HCT116 (cell line): Measurements from ENCODE around the gene SCN4B. TPM values are rescaled to one million over a fixed set of nuclear protein-coding genes. Genes with fewer than 3 reads are reported as not detected.

Experiments
- ATAC-seq: fragments of 200-7000 bp; cut with Tn5 transposase; 2 replicates; pipeline ENCODE4 v1.9.1; 2020; ENCODE audit warnings: mild to moderate bottlenecking, moderate library complexity
- BruUV-seq: library from RNA; stranded (reverse); fragments of 400-500 nt; replicated peaks from 2 replicates; lab custom pipeline; 2021; lab: Mats Ljungman, UMichigan
- CTCF ChIA-PET: fragments of 300-600 bp; sonication (Branson Sonifier 250); formaldehyde crosslinking; loops from one replicate; lab custom pipeline; 2021; ENCODE audit warnings: antibody characterized with exemption; lab: Charles Lee
- POLR2A ChIA-PET: fragments of 300-600, 350-600 bp; sonication (Branson Sonifier 250); formaldehyde crosslinking; loops from one replicate; lab custom pipeline; 2021; ENCODE audit warnings: antibody characterized with exemption; lab: Charles Lee
- RAD21 ChIA-PET, 2 experiments: fragments of 300-600 bp; sonication (Branson Sonifier 250); formaldehyde crosslinking; loops; one replicate each; lab custom pipeline; 2023; ENCODE audit warnings: low total read pairs in 2 of 2; ENCODE audit not compliant: uncharacterized antibody in 2 of 2, unreplicated experiment in 2 of 2, low non-redundant PET in 1 of 2; lab: Charles Lee
- DNase-seq: peaks from one replicate; pipeline ENCODE4 v3.0.0-alpha.2; 2010; ENCODE audit warnings: low read depth, low spot score
- H2AFZ ChIP-seq: fragments of 200-600 bp; shearing (Covaris generic), sonication (generic); 2 replicates; pipeline ENCODE4 v1.6.1; 2017; ENCODE audit warnings: low read depth, mixed run types, mixed read lengths, antibody characterized with exemption, low read length; ENCODE audit not compliant: poor library complexity, severe bottlenecking
- H3K27ac ChIP-seq: 2 replicates; pipeline ENCODE4 v1.5.1; 2012; ENCODE audit warnings: low read depth, low read length
- H3K27me3 ChIP-seq: fragments of 200-600 bp; sonication (generic); 2 replicates; pipeline ENCODE4 v1.6.1; 2016; ENCODE audit warnings: mixed run types, low read length, mixed read lengths; ENCODE audit not compliant: insufficient read depth
- H3K36me3 ChIP-seq, 2 experiments: fragments of 200-500 bp in 1 of 2; fragments of 200-600 bp in 1 of 2; sonication (Bioruptor generic) in 1 of 2; sonication (generic) in 1 of 2; 2 replicates each; pipeline versions ENCODE4 v1.5.1 to v1.6.1; 2014 to 2016; ENCODE audit warnings: low read length in 2 of 2, inconsistent platforms in 1 of 2, mixed read lengths in 1 of 2, mixed run types in 1 of 2; ENCODE audit not compliant: insufficient read depth in 2 of 2, control insufficient read depth in 1 of 2
- H3K4me1 ChIP-seq, 2 experiments: fragments of 200-600 bp in 1 of 2; sonication (generic) in 1 of 2; 2 replicates each; pipeline versions ENCODE4 v1.5.1 to v1.6.1; 2012 to 2017; ENCODE audit warnings: low read length in 2 of 2, inconsistent platforms in 1 of 2, mild to moderate bottlenecking in 1 of 2, mixed read lengths in 1 of 2, mixed run types in 1 of 2, moderate library complexity in 1 of 2; ENCODE audit not compliant: insufficient read depth in 2 of 2, control insufficient read depth in 1 of 2
- H3K4me2 ChIP-seq: fragments of 200-600 bp; sonication (generic); 2 replicates; pipeline ENCODE4 v1.6.1; 2017; ENCODE audit warnings: mixed run types, low read length, mixed read lengths
- H3K4me3 ChIP-seq, 2 experiments: fragments of 200-600 bp in 1 of 2; sonication (generic) in 1 of 2; replicated peaks in 1 of 2; 2 replicates each; pipeline ENCODE4 v1.5.1; 2011 to 2016; ENCODE audit warnings: low read length in 2 of 2, control low read depth in 1 of 2, low read depth in 1 of 2, mild to moderate bottlenecking in 1 of 2, mixed read lengths in 1 of 2, mixed run types in 1 of 2
- H3K79me2 ChIP-seq: fragments of 200-600 bp; sonication (generic); 2 replicates; pipeline ENCODE4 v1.6.1; 2017; ENCODE audit warnings: mild to moderate bottlenecking, mixed run types, low read length, moderate library complexity, mixed read lengths; ENCODE audit not compliant: insufficient read depth
- H3K9ac ChIP-seq: fragments of 200-600 bp; sonication (generic); 2 replicates; pipeline ENCODE4 v1.6.1; 2016; ENCODE audit warnings: low read length, mixed read lengths
- H3K9me2 ChIP-seq: fragments of 200-600 bp; sonication (generic), shearing (Covaris generic); 2 replicates; pipeline ENCODE4 v1.6.1; 2017; ENCODE audit warnings: mixed run types, mild to moderate bottlenecking, moderate library complexity; ENCODE audit not compliant: insufficient read depth
- H3K9me3 ChIP-seq, 2 experiments: fragments of 200-500 bp in 1 of 2; fragments of 200-600 bp in 1 of 2; sonication (Bioruptor generic) in 1 of 2; sonication (generic) in 1 of 2; 2 replicates each; pipeline ENCODE4 v1.6.1; 2014 to 2017; ENCODE audit warnings: low read length in 2 of 2, mixed read lengths in 2 of 2, inconsistent platforms in 1 of 2, low read depth in 1 of 2, mild to moderate bottlenecking in 1 of 2, mixed run types in 1 of 2, moderate library complexity in 1 of 2; ENCODE audit not compliant: control insufficient read depth in 1 of 2, insufficient read depth in 1 of 2
- H4K20me1 ChIP-seq: fragments of 200-600 bp; sonication (generic), shearing (Covaris generic); 2 replicates; pipeline ENCODE4 v1.6.1; 2017; ENCODE audit warnings: mixed run types, mild to moderate bottlenecking, moderate library complexity; ENCODE audit not compliant: insufficient read depth
- CBX3 ChIP-seq: IDR thresholded peaks from 2 replicates; pipeline ENCODE4 v1.6.1; 2012; ENCODE audit warnings: low read depth
- EZH2 ChIP-seq: fragments of 200-600 bp; sonication (generic); IDR thresholded peaks from 2 replicates; pipeline ENCODE4 v1.6.1; 2017; ENCODE audit warnings: antibody characterized with exemption, mixed run types
- EZH2phosphoT487 ChIP-seq: fragments of 200-600 bp; IDR thresholded peaks from 2 replicates; pipeline ENCODE4 v1.6.1; 2018; ENCODE audit warnings: antibody characterized with exemption, borderline replicate concordance
- POLR2A ChIP-seq: IDR thresholded peaks from 2 replicates; pipeline ENCODE4 v1.7.0; 2011; ENCODE audit warnings: borderline replicate concordance; ENCODE audit not compliant: insufficient read depth, insufficient read length; ENCODE audit errors: extremely low read depth
- POLR2AphosphoS5 ChIP-seq: IDR thresholded peaks from 2 replicates; pipeline ENCODE4 v1.6.1; 2011; ENCODE audit warnings: mild to moderate bottlenecking, low read depth, low read length, moderate library complexity
- SIN3A ChIP-seq: IDR thresholded peaks from 2 replicates; pipeline ENCODE4 v1.6.1; 2012; ENCODE audit warnings: low read depth
- SRF ChIP-seq: IDR thresholded peaks from 2 replicates; pipeline ENCODE4 v1.6.1; 2012; ENCODE audit warnings: low read depth
- ZFX ChIP-seq: fragments of 450-650 bp; IDR thresholded peaks from 2 replicates; pipeline ENCODE4 v1.6.1; 2017
- intact Hi-C: fragments of 100-400 bp; cut with micrococcal nuclease; formaldehyde crosslinking; loops from 2 replicates; pipeline ENCODE4 v1.10.0; 2022
- total RNA-seq: library from RNA; stranded (reverse); gene quantifications from one replicate; pipeline ENCODE4 v1.2.1, GENCODE V29; 2021; ENCODE audit not compliant: unreplicated experiment
- TF ChIP-seq, protein P1 (sequence below): IDR thresholded peaks from 2 replicates; pipeline ENCODE4 v1.6.1; 2012; ENCODE audit warnings: low read depth
- TF ChIP-seq, protein P2 (sequence below): IDR thresholded peaks from 2 replicates; pipeline ENCODE4 v1.6.1; 2012
- TF ChIP-seq, protein P3 (sequence below), 3 experiments: fragments of 200-600 bp in 1 of 3; sonication (generic) in 1 of 3; IDR thresholded peaks in 2 of 3; conservative IDR thresholded peaks in 1 of 3; 2 replicates each; pipeline ENCODE4 v1.5.1; 2012 to 2017; ENCODE audit warnings: low read depth in 2 of 3, low read length in 2 of 3, antibody characterized with exemption in 1 of 3, borderline replicate concordance in 1 of 3, control low read depth in 1 of 3, mild to moderate bottlenecking in 1 of 3, mixed read lengths in 1 of 3, mixed run types in 1 of 3, moderate library complexity in 1 of 3; ENCODE audit not compliant: insufficient read depth in 1 of 3

The SCN4B gene
- total RNA-seq, 1 experiment from 2014 or later = 0.32 TPM

DNA sequence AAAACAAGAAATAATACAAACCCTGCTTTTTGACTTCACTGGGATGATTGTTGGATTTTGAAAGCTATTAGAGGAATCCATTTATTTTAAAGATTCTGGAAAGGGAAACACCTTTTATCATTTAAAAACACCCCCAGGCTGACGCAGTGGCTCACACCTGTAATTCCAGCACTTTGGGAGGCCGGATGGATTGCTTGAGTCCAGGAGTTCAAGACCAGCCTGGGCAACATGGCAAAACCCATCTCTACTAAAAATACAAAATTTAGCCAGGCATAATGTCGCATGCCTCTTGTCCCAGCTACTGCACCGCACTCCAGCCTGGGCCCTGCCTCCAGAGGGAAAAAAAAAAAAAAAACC lies 24.1 kb upstream of the SCN4B start:
- H3K9me2 ChIP-seq = no peaks in the 10 kb centered on the region
- H3K4me1 ChIP-seq = peaks cover 6 to 16% of the 10 kb centered on the region in 2 experiments; a peak in 3 of 4 replicates
- no peak overlapping the region for H3K4me2 ChIP-seq
- no peak overlapping the region for H3K9ac ChIP-seq
- ChIA-PET POLR2A (no interaction called here), RAD21 (no interaction called here), CTCF (no interaction called here)
- DNase-seq (no peak), ATAC-seq (no peak)
- TF ChIP-seq CBX3 = no peak
- TF ChIP-seq EZH2phosphoT487 = no peak
- no peak for TF ChIP-seq SRF
- TF ChIP-seq, protein P1, sequence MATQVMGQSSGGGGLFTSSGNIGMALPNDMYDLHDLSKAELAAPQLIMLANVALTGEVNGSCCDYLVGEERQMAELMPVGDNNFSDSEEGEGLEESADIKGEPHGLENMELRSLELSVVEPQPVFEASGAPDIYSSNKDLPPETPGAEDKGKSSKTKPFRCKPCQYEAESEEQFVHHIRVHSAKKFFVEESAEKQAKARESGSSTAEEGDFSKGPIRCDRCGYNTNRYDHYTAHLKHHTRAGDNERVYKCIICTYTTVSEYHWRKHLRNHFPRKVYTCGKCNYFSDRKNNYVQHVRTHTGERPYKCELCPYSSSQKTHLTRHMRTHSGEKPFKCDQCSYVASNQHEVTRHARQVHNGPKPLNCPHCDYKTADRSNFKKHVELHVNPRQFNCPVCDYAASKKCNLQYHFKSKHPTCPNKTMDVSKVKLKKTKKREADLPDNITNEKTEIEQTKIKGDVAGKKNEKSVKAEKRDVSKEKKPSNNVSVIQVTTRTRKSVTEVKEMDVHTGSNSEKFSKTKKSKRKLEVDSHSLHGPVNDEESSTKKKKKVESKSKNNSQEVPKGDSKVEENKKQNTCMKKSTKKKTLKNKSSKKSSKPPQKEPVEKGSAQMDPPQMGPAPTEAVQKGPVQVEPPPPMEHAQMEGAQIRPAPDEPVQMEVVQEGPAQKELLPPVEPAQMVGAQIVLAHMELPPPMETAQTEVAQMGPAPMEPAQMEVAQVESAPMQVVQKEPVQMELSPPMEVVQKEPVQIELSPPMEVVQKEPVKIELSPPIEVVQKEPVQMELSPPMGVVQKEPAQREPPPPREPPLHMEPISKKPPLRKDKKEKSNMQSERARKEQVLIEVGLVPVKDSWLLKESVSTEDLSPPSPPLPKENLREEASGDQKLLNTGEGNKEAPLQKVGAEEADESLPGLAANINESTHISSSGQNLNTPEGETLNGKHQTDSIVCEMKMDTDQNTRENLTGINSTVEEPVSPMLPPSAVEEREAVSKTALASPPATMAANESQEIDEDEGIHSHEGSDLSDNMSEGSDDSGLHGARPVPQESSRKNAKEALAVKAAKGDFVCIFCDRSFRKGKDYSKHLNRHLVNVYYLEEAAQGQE = no peak
- no peaks in the 10 kb centered on the region for H3K9me3 ChIP-seq
- intact Hi-C loops = no loop called here
- H3K27me3 ChIP-seq = no peaks in the 10 kb centered on the region
- BruUV-seq = no TSS peak
- H3K4me3 ChIP-seq = no peak overlapping the region
- no peaks in the 10 kb centered on the region for H4K20me1 ChIP-seq
- H3K79me2 ChIP-seq = no peaks in the 10 kb centered on the region
- H3K27ac ChIP-seq = no peak overlapping the region
- H3K36me3 ChIP-seq = no peaks in the 10 kb centered on the region
- H2AFZ ChIP-seq = no peak overlapping the region

DNA sequence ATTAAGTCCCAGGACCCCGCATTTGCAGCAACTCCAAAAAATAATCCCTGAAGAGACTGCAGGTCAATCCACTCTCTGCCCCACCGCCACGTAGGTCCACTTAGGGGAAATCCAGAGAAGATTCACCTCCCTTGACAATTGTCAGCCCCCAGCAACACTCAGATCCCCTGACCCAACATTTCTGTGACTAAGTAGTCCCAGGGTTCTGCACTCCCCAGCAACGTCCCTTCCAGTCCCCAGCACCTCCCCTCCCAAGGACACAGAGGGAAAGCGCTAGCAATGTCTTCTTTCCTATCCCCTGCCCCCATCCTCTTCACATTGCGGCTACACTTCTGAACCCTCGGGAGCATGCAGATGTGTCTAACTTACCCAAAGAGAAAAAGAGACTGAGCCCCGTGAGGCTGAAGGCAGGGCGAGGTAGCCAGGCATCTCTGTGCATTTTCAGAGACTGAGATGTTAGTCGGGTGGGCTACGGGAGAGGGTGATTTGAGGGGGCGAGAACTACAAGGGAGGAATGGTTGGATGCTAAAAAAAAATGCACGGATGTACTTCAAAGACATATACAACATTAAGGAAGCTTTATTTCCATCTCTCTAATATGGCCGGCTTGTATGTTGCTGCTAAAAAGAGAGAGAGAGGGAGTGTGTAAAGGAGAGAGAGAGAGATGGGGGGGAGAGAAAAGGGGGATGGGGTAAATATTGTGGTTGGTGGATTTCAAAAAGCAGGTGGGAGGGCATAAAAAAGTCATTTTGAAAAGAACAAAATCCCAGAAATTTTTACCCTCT lies 23.6 kb upstream of the SCN4B start, which contains the start of gene SCN2B:
SCN2B (minus strand) TSS at position 647 of the 785 bp plus-strand sequence; CDS start at position 439, 208 bp downstream.
- H2AFZ ChIP-seq = no peak within 1 kb of the TSS
- ChIA-PET RAD21 (no interaction called here), POLR2A (no interaction called here), CTCF (no interaction called here)
- peaks cover 6 to 19% of the 10 kb centered on the region in 2 experiments; a peak in 3 of 4 replicates for H3K4me1 ChIP-seq
- H3K9ac ChIP-seq = no peak within 1 kb of the TSS
- no peaks in the 10 kb centered on the region for H3K36me3 ChIP-seq
- no peaks in the 10 kb centered on the region for H3K9me3 ChIP-seq
- H3K4me3 ChIP-seq = no peak within 1 kb of the TSS
- no peaks in the 10 kb centered on the region for H3K79me2 ChIP-seq
- no peaks in the 10 kb centered on the region for H4K20me1 ChIP-seq
- no peaks in the 10 kb centered on the region for H3K27me3 ChIP-seq
- H3K9me2 ChIP-seq = no peaks in the 10 kb centered on the region
- BruUV-seq = no TSS peak
- ATAC-seq = no peak
- no peak within 1 kb of the TSS for H3K27ac ChIP-seq
- DNase-seq = no peak
- peak within 1 kb of the TSS; percentile 11; the same call in 1 of the 2 replicates for H3K4me2 ChIP-seq
- intact Hi-C loops = no loop called here
- TF ChIP-seq POLR2A = no peak
- TF ChIP-seq POLR2AphosphoS5 = no peak
- TF ChIP-seq EZH2 = no peak
- TF ChIP-seq ZFX = no peak
- no peak for TF ChIP-seq SIN3A
- TF ChIP-seq, protein P2, sequence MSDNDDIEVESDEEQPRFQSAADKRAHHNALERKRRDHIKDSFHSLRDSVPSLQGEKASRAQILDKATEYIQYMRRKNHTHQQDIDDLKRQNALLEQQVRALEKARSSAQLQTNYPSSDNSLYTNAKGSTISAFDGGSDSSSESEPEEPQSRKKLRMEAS = no peak
- TF ChIP-seq, protein P3, sequence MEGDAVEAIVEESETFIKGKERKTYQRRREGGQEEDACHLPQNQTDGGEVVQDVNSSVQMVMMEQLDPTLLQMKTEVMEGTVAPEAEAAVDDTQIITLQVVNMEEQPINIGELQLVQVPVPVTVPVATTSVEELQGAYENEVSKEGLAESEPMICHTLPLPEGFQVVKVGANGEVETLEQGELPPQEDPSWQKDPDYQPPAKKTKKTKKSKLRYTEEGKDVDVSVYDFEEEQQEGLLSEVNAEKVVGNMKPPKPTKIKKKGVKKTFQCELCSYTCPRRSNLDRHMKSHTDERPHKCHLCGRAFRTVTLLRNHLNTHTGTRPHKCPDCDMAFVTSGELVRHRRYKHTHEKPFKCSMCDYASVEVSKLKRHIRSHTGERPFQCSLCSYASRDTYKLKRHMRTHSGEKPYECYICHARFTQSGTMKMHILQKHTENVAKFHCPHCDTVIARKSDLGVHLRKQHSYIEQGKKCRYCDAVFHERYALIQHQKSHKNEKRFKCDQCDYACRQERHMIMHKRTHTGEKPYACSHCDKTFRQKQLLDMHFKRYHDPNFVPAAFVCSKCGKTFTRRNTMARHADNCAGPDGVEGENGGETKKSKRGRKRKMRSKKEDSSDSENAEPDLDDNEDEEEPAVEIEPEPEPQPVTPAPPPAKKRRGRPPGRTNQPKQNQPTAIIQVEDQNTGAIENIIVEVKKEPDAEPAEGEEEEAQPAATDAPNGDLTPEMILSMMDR (IDR thresholded peaks at IDR 0.05 in 2 of 3, conservative IDR thresholded peaks at IDR 0.05 in 1 of 3; ENCODE audit: borderline replicate concordance in 1 of 3, insufficient read depth in 1 of 3, low read depth in 2 of 3, low read length in 2 of 3) = no peak
